Iris pigment epithelial cell (primary cell): ENCODE results near the gene GAL3ST1.
A peak's percentile ranks its signal among the peaks of the same experiment; 100 is the strongest.

Source experiments
- DNase-seq: peaks from one replicate; pipeline ENCODE4 v3.0.0-alpha.2; 2011; ENCODE audit warnings: low read depth

Gene GAL3ST1

GRCh38 chr22:30531651-30532608 is 42.5 kb downstream of the GAL3ST1 start:
- no peak for DNase-seq

- no peak for DNase-seq
Measured at GRCh38 chr22:30526656-30527055, 47.8 kb downstream of the GAL3ST1 start.

- peak; percentile 5 for DNase-seq
Measured at GRCh38 chr22:30523646-30524489, 50.6 kb downstream of the GAL3ST1 start.

- no peak for DNase-seq
Measured at GRCh38 chr22:30521368-30522156, 52.9 kb downstream of the GAL3ST1 start.

- no peak for DNase-seq
Measured at GRCh38 chr22:30519842-30520425, 54.5 kb downstream of the GAL3ST1 start.

GRCh38 chr22:30516731-30517130 is 57.7 kb downstream of the GAL3ST1 start:
- no peak for DNase-seq

- no peak for DNase-seq
Measured at GRCh38 chr22:30516273-30516672, 58.2 kb downstream of the GAL3ST1 start.

- no peak for DNase-seq
Measured at GRCh38 chr22:30514252-30514651, 60.2 kb downstream of the GAL3ST1 start.

- DNase-seq, result no peak
Measured at GRCh38 chr22:30513462-30513861, 61.0 kb downstream of the GAL3ST1 start.

- DNase-seq, result no peak
Measured at GRCh38 chr22:30511911-30512310, 62.6 kb downstream of the GAL3ST1 start.

GRCh38 chr22:30511109-30511508 is 63.4 kb downstream of the GAL3ST1 start:
- no peak for DNase-seq

- no peak for DNase-seq
Measured at GRCh38 chr22:30508216-30508615, 66.2 kb downstream of the GAL3ST1 start.

GRCh38 chr22:30507670-30508069 is 66.8 kb downstream of the GAL3ST1 start:
- DNase-seq, result no peak

- DNase-seq, result no peak
Measured at GRCh38 chr22:30506507-30506968, 67.9 kb downstream of the GAL3ST1 start.
